ENCODE measurements around the gene RHBDD2.
"Not testable (repeated sequence)": the region's sequence is repeated elsewhere in the genome, so short reads cannot be mapped to it uniquely, and the experiment has no call there.

RHBDD2 gene

DNA sequence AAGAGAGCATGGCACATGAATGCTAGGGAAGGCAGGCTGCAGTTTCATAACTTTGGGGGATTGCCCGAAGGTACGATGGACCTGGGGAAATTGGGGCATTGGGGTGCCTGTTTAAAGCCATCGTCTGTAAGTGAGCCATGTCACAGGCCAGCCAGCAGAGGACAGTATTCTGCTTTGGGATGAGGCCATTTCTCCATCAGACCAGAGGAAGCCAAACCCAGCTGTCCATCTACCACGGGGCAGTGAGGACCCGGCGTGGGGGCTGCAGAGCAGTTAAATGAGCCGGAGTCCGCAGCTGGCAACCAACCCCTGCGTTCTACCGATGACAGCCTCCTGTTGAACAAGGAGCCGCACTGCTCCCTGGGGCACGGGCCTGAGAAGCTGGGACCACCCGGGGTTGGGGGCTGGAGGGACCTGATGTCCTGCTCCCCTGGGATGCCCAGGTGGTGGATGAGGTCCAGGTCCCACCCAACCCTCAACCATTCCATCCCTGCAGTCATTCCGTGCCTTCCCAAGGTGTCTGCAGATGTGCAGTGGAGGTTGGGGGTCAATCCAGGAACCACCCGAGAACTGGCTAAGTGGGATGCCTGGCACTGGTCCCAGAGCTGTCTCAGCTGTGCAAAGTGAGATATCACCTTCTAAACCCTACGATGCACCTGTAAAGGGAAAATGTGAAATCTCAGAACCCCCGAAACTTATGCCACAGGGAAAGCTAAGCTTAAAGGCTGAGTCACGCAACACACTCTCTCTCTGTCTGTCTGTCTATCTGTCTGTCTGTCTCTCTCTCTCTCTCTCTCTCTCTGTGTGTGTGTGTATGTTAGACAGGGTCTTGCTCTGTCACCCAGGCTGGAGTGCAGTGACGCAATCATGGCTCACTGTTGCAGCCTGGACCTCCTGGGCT is 12.1 kb upstream of the RHBDD2 start:
- DNase-seq (ENCODE audit: low read depth): peak; percentile 78

DNA sequence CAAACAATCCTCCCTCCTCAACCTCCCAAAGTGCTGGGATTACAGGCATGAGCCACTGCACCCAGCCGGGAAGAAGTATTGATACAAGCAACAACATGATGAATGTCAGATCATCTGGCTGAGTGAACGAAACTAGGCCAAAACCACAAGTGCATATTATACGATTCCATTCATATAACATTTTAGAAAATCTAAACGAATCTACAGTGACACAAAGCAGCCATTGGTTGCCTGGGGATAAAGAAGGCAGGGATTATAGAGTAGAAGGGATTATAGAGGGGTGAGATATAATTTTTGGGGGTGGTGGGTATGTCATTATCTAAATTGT is 11.5 kb upstream of the RHBDD2 start:
- DNase-seq (ENCODE audit: low read depth): no peak

DNA sequence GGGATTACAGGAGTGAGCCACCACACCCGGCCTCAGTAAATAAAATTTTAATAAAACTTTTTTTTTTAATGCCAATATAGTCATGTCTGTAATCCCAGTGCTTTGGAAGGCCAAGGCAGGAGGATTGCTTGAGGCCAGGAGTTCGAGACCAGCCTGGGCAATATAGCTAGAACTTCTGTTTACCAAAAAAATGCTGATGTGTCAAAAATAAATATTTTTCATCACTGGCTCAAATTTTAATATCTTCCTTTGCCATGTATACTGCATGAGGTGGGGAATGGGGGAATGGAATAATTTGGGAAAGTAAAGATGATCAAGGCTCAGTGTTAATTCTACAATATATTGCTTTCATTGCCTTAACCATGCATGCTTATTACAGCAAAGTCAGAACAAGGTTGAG is 10.7 kb upstream of the RHBDD2 start:
- no peak for DNase-seq (ENCODE audit: low read depth)

DNA sequence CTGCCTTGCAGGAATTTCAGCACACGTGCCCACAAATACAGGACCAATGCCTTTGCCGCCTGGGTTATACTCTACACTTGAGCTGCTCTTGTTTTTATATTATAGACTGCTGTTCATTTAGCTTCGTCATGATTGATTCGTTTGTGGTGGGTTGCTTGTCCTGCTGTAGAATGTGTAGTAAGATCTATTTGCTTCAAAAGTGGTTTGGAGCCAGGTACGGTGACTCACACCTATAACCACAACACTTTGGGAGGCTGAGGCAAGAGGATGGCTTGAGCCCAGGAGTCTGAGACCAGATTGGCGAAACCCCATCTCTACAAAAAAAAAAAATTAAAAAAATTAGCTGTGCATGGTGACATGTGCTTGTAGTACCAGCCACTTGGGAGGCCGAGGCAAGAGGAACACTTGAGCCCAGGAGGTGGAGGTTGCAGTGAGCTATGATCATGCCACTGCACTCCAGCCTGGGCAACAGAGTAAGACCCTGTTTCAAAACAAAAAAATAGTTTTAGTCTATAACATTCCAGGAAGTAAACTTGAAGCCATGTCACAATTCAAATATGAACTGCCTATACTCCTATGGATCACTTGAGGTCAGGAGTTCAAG is 9.0 kb upstream of the RHBDD2 start:
- DNase-seq (ENCODE audit: low read depth): no peak

DNA sequence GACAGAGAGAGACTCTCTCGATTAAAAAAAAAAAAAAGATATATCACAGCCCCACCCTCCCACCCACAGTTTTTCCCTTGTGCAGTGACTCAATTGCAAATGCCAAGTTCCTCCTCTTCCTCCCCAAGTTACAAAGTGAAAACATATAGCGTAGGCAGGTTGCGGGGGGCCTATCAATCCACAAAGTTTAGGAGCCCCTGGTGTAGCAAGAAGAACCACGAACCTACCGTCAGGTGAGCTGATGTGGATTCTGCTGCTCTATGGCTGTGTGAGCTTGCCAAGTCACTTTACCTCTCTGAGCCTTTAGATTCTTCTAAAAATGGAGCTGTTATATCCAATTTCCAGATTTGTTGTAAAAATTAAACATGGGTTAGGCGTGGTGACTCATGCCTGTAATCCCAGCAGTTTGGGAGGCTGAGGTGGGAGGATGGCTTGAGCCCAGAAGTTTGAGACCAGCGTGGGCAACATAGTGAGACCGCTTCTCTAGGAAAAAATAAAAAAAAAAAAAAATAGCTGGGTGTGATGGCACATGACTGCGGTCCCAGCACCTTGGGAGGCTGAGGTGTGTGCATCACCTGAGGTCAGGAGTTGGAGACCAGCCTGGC is 8.2 kb upstream of the RHBDD2 start:
- no peak for DNase-seq (ENCODE audit: low read depth)

DNA sequence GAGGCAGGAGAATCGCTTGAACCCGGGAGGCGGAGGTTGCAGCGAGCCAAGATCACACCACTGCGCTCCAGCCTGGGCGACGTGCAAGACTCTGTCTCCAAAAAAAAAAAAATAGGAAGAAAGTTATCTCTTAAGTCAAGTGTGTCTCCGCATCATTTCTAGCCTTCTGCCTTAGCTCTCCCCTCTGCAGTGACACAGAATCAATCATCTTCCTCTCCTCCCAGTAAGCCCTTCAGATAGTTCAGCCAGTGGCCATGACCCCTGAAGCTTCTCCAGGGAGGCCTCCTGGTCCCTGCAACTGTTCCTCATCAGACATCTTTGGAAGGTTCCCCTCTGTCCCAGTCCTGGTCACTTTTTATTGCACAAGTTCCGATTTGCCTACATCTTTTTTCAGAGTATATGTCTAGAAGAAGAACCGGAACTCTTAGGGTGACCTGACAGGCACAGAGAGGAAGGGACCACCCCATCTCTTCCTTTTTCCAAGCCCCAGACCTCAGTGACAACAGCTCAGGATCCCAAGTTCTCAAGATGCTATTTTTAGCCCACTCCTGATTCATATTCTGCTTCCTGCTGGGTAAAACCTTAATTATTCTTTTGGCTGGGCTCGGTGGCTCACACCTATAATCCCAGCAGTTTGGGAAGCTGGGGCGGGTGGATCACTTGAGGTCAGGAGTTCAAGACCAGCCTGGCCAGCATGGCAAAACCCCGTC is 6.6 kb upstream of the RHBDD2 start:
- no peak for DNase-seq (ENCODE audit: low read depth)

DNA sequence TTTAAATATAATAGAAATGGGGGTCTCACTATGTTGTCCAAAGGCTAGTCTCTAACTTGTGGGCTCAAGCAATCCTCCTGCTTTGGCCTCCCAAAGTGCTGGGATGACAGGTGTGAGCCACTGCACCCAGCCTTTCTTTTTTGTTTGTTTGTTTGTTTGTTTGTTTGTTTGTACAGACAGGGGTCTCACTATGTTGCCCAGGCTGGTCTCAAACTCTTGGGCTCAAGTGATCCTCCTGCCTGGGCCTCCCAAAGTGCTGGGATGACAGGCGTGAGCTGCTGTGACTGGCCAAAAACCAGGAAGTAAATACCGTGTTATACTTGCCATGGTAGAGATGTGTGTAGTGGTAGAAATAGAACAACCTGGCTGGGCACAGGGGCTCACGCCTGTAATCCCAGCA is 4.7 kb upstream of the RHBDD2 start:
- DNase-seq (ENCODE audit: low read depth): not testable (repeated sequence)

DNA sequence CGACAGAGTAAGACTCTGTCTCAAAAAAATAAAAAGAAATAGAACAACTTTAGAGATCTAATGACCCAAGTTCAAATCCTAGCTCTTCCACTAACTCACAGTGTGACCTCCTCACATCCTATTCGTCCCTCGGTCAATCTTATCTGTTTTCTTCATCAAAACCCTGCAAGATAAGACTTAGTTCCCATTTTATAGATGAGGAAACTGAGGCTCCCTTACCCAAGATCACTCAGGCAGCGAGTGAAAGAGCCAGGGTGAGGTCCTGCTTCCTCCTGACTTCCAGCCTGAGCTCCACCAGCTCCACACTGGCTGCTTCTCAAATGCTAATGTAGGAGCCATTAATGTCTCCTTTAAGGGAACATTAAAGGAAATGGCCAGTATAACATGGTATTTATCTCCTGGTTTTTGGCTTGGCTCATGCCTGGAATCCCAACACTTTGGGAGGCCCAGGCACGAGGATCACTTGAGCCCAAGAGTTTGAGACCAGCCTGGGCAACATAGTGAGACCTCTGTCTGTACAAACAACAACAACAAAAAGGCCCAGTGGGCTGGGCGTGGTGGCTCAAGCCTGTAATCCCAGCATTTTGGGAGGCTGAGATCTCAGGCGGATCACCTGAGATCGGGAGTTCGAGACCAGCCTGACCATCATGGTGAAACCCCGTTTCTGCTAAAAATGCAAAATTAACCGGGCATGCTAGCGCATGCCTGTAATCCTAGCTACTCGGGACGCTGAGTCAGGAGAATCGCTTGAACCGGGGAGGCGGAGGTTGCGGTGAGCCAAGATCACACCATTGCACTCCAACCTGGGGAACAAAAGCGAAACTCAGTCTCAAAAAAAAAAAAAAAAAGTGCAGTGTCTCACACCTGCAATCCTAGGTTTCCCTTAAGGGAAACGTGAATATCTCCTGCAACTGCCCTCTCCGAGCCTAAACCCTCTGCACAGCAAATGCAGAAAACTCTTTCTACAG is 3.4 kb upstream of the RHBDD2 start:
- no peak for DNase-seq (ENCODE audit: low read depth)

DNA sequence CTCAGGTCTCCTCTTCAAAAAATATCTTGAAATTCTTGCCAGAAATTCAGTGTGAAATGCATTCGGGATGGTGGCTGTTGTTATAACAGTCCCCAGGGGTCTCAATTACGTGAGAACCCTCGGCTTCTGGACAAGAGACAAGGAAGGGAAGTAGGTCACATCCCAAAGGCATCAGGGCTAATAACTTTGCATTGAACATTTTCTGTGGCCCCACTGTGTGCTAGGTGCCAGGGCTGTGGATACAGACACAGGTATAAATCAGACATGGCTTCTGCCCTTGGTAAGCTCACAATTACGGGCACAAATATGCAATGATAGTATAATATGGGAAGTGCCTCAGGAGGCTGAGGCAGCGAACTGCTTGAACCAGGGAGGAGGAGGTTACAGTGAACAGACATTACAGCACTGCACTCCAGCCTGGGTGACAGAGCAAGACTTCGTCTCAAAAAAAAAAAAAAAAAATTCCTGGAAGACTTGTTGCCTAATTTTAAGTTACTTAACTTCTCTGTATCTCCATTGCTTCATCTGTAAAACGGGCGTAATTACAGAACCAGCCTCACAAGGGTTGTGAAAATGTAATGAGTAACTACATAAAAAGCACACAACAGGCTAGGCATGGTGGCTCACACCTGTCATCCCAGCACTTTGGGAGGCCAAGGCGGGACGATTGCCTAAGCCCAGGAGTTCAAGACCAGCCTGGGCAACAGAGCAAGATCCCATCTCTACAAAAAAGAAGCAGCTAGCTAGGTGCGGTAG is 2.5 kb upstream of the RHBDD2 start:
- no peak for DNase-seq (ENCODE audit: low read depth)

DNA sequence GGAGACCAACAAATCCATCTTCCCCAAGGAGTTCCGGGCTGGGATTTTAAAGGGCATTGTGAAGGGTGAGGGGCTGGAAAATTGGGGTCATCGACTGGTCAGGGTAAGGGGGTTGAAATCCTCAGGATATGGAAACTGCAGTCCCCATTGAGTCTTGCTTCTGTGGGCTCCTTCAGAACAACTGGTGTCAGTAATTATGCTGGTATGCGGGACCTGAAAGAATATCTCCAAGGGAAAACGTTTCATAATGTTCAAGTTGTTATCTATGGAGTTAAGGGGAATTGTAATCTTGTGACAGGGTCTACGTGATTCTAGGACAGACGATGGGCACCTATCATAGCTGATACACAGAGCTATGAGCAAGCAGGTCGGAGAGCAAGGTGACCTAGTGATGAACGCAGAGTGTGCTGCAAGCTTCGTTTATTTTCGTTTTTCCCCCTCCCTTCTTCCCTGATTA is 494 bp upstream of the RHBDD2 start:
- peak; percentile 36 for DNase-seq (ENCODE audit: low read depth)

DNA sequence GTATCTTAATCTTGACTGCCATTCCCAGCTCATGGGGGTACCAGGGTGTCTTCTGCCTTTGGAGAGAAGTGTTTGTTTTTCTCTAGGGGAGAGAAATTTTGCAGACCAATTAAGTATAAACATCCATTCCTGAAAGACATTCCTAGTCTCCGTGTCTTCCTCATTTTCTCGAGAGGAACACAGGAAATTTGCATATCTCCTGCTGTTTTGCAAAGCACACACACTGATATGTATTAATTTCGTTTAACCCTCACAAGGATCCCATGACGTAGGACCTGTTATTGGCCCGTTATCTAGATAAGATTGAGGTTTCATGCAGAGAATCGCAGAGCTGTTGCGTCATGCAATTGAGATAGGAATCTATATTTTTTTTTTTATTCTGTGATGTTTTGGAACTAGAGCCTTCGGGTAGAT is 944 bp downstream of the RHBDD2 start:
- DNase-seq (ENCODE audit: low read depth): peak; percentile 85

DNA sequence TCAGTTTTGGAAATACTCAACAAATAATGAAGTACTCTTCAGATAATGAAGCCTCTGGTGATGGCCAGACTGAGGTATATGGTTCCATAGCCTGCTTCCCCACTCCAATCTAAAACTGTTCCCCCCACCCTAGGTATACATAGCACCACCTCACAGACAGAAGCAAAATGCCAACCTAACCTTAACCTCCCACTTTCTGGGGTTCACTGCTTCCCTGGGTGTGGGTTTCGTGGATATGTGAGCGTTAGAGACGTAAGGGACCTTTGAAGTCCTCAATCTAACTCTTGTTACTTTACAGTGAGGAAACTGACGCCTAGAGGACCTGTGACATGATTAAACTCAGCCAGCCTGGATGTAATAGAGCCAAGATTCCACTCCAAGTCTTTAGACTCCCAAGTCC is 1.4 kb downstream of the RHBDD2 start:
- DNase-seq (ENCODE audit: low read depth): no peak

DNA sequence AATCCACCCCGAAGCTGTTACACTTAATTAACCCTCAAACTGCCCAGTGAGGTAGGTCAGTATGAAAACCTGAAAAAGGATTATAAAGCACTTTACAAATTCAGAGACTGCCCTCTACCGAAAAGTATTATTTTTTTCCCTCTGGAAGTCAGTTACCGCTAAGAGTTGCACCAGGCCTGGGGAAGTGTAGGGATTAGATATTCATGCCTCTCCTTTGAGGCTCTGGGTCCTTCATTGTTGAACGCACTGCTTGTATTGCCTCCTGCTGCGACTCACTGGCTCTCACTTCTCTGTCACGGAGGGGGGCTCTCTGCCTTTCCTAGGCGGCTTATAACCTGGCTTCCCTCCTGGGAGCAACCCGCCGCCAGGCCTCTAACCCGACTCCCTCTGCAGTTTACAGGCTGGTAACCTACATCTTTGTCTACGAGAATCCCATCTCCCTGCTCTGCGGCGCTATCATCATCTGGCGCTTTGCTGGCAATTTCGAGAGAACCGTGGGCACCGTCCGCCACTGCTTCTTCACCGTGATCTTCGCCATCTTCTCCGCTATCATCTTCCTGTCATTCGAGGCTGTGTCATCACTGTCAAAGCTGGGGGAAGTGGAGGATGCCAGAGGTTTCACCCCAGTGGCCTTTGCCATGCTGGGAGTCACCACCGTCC is 2.7 kb downstream of the RHBDD2 start:
- no peak for DNase-seq (ENCODE audit: low read depth)

DNA sequence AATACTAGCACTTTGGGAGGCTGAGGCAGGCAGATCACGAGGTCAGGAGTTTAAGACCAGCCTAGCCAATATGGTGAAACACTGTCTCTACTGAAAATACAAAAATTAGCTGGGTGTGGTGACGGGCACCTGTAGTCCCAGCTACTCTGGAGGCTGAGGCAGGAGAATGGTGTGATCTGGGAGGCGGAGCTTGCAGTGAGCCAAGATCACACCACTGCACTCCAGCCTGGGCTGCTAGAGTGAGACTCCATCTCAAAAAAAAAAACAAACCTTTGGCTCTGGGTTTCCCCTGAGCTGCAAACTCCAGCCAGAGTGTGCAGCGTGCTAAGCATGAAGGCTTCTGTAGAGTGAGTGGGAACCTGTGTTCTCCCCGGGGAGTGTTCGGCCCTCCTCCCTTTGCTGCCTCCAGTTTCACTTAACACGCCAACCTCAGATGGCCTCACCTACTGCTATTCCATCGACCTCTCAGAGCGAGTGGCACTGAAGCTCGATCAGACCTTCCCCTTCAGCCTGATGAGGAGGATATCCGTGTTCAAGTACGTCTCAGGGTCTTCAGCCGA is 4.5 kb downstream of the RHBDD2 start:
- not testable (repeated sequence) for DNase-seq (ENCODE audit: low read depth)

DNA sequence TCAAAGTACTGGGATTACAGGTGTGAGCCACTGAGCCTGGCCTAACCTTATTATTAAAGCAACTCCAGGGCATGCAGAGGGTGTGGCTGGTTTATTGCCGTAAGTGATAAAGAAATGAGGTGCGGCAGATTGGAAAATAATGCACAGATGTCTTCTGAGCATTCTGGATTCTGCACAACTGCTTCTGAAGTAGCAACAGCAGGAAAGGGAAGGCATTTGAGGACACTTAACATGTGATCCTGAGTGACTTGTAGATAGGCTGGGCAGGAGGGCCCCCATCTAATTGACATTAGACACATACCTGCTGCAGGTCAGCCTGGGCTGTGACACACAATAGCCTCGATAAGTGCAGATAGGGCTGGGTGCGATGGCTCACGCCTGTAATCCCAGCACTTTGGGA is 5.6 kb downstream of the RHBDD2 start:
- DNase-seq (ENCODE audit: low read depth): no peak

DNA sequence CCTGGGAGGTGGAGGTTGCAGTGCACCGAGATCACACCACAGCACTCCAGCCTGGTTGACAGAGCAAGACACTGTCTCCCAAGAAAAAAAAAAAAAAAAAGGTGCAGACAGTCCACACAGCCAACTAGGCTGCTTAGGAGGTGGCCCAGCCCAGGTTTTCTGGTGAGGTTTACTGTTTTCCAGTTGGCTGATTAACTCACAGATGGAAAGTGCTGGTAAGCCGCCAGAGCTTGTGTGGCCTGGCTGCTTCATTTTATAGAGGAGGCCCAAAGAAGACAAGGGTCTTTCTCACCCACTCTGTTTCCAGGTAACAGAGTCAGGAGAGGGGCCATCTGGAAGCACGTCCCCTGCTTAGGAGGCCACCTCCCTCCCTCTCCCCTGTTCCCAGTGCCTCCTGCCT is 6.2 kb downstream of the RHBDD2 start:
- no peak for DNase-seq (ENCODE audit: low read depth)

DNA sequence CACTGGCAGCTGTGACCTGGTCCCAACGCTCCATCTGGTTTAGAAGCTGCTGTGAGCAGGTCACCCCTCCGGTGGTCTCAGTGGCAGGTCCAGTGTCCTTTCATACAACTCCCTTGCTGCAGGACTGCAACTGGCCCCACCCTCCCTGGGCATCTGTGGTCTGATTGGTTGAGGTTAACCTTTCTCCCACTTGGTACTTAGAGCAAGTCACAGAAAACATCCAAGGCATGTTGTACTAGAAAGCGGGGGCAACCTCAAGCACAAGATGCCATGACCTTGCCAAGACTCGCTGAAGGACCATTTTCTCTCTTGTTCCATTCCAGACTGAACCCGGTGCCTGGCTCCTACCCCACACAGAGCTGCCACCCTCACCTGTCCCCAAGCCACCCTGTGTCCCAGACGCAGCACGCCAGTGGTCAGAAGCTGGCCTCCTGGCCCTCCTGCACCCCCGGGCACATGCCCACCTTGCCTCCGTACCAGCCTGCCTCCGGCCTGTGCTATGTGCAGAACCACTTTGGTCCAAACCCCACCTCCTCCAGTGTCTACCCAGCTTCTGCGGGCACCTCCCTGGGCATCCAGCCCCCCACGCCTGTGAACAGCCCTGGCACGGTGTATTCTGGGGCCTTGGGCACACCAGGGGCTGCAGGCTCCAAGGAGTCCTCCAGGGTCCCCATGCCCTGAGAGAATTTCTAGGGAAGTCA is 9.0 kb downstream of the RHBDD2 start:
- DNase-seq (ENCODE audit: low read depth): no peak

DNA sequence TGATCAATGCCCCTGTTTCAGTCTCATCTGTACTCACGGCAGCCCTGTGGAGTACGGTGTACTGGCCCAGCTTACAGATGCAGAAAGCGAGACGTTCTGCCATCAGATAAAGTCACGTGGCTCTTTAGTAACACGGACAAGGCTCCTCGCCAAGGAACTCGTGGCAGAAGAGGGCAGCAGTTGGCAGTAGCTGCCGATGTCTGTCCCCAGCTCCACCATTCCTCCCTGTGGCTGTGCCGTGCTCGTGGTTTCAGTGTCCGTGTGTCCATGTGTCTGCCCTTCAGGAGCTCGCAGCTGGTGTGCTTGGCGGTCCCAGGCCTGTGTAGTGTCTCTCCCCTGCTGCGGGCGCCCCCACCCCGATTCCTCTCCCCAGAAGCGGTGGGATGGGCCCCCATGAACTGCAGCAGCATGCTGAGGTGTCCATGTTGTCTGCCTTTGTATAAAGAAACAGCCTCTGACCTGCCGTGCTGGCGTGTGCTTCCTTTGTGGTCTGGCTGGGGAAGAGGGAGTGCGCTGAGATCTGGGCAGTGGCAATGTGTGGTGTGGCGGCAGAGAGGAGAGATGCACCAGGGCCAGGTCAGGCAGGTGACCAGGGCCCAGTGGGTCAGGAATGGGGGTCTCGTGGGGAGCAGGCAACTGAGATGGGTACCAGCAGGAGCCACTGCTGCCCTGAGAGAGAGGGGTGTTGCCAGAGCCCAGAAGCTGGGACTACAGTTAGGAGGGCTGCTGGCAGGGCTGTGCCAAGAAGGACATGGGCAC is 9.8 kb downstream of the RHBDD2 start:
- DNase-seq (ENCODE audit: low read depth): no peak

Measured in iris pigment epithelial cell (primary cell).